GM03348 (cell line): ENCODE measurements around the gene BIN1.

Experiments used
- DNase-seq: peaks from one replicate; pipeline ENCODE4 v3.0.0; 2012; ENCODE audit warnings: low spot score

The BIN1 gene

GRCh38 chr2:127057371-127058245, 49.3 kb downstream of the BIN1 start:
- no peak for DNase-seq

- no peak for DNase-seq
Observed at GRCh38 chr2:127056631-127057370, 50.2 kb downstream of the BIN1 start.

- no peak for DNase-seq
Observed at GRCh38 chr2:127056086-127056485, 50.9 kb downstream of the BIN1 start.

- no peak for DNase-seq
Observed at GRCh38 chr2:127055786-127056076, 51.2 kb downstream of the BIN1 start.

GRCh38 chr2:127054996-127055785, 51.8 kb downstream of the BIN1 start:
- no peak for DNase-seq

- DNase-seq: no peak
Observed at GRCh38 chr2:127054604-127054930, 52.4 kb downstream of the BIN1 start.

- no peak for DNase-seq
Observed at GRCh38 chr2:127053731-127054603, 53.0 kb downstream of the BIN1 start.

GRCh38 chr2:127052771-127053691, 53.9 kb downstream of the BIN1 start:
- no peak for DNase-seq

- no peak for DNase-seq
Observed at GRCh38 chr2:127052057-127052770, 54.7 kb downstream of the BIN1 start.

- DNase-seq: no peak
Observed at GRCh38 chr2:127051116-127052056, 55.6 kb downstream of the BIN1 start.

- no peak for DNase-seq
Observed at GRCh38 chr2:127050803-127051115, 56.2 kb downstream of the BIN1 start.

- peak; percentile 94 for DNase-seq
Observed at GRCh38 chr2:127049927-127050802, 56.8 kb downstream of the BIN1 start.

- no peak for DNase-seq
Observed at GRCh38 chr2:127048969-127049897, 57.7 kb downstream of the BIN1 start.

GRCh38 chr2:127048618-127048935, 58.4 kb downstream of the BIN1 start:
- no peak for DNase-seq

- DNase-seq: no peak
Observed at GRCh38 chr2:127047716-127048617, 59.0 kb downstream of the BIN1 start.

GRCh38 chr2:127047054-127047453, 59.9 kb downstream of the BIN1 start:
- no peak for DNase-seq
